ENCODE results near the gene METTL23. TPM values are rescaled to one million over a fixed set of nuclear protein-coding genes. Genes with fewer than 3 reads are reported as not detected.
"Not testable (repeated sequence)": the region's sequence is repeated elsewhere in the genome, so short reads cannot be mapped to it uniquely, and the experiment has no call there.

METTL23 gene
- total and polyA plus RNA-seq, 9 donors = 19.6 to 23.6 (median 21.3) TPM

DNA sequence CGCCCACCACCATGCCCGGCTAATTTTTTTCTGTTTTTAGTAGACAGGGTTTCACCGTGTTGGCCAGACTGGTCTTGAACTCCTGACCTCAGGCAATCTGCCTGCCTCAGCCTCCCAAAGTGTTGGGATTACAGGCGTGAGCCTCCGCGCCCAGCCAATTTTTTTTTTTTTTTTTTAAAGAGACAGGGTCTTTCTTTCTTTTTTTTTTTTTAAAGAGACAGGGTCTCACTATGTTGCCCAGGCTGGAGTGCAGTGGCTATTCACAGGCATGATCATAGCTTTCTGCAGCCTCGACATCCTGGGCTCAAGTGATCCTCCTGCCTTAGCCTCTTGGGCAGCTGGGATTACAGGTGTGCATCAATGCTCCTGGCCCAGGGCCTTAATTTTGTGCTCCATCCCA lies 14.3 kb upstream of the METTL23 start:
- not testable (repeated sequence) for H3K4me3 ChIP-seq (ENCODE audit: low read length); H3K27ac ChIP-seq (ENCODE audit: low read length); H3K27me3 ChIP-seq (ENCODE audit: control insufficient read depth, insufficient read depth, low read length); DNase-seq; H3K9me3 ChIP-seq (replicated peaks; ENCODE audit: control insufficient read depth, low read depth, low read length)
- peaks cover 34% of the 10 kb centered on the region for H3K36me3 ChIP-seq (ENCODE audit: control insufficient read depth, insufficient read depth, low read length)
- peaks cover 33% of the 10 kb centered on the region for H3K4me1 ChIP-seq (ENCODE audit: control insufficient read depth, insufficient read depth, low read length)
- WGBS (ENCODE audit: insufficient coverage) = 89% methylated on average over 2 of the region's 7 CpGs

DNA sequence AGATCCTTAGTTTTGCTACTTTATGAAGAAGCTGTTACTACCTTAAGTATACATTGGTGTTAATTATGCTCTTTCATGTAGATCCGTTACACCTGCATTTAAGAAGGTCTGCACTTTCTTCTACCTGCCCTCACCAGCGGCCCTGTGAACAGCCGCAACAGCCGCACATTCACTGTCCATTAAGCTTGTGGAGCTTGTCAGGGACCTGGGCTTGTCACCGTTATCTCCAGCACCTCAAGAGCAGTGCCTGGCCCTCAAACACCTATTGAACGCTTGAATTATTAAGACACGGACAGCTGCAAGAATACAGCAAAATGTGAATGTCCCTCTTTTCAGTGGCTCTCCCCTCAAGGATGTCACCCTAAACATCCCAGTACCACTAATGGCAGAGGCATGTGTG lies 12.9 kb upstream of the METTL23 start:
- DNase-seq = no peak
- Histone ChIP-seq H3K4me3 (ENCODE audit: low read length) (no peak overlapping the region), H3K4me1 (ENCODE audit: control insufficient read depth, insufficient read depth, low read length) (peaks cover 18% of the 10 kb centered on the region), H3K9me3 (replicated peaks; ENCODE audit: control insufficient read depth, low read depth, low read length) (no peaks in the 10 kb centered on the region), H3K27me3 (ENCODE audit: control insufficient read depth, insufficient read depth, low read length) (no peaks in the 10 kb centered on the region), H3K27ac (ENCODE audit: low read length) (no peak overlapping the region), H3K36me3 (ENCODE audit: control insufficient read depth, insufficient read depth, low read length) (peaks cover 46% of the 10 kb centered on the region)
- whole genome bisulfite sequencing (ENCODE audit: insufficient coverage) = 98% methylated on average over 5 of the region's 7 CpGs

DNA sequence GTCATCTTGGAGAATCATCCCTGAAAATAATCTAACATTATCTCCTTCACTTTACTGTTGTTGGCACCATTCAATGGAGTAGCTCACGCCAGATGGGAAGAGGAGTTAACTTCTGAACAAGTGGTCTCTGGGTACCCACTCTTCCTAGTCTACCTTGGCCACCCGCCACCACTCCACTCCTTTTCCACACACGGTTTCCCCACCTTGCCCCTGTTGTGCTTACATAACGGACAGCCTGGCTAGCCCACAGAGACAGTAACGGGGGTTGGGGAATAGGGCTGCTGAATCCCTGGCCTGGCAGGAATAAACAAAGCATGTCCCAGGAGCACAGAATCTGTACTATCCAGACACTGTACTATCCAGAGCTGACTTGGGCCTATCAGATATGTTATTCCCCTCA lies 12.3 kb upstream of the METTL23 start:
- Histone ChIP-seq H3K4me1 (ENCODE audit: control insufficient read depth, insufficient read depth, low read length) (peaks cover 13% of the 10 kb centered on the region), H3K36me3 (ENCODE audit: control insufficient read depth, insufficient read depth, low read length) (peaks cover 52% of the 10 kb centered on the region), H3K27ac (ENCODE audit: low read length) (no peak overlapping the region), H3K4me3 (ENCODE audit: low read length) (no peak overlapping the region), H3K27me3 (ENCODE audit: control insufficient read depth, insufficient read depth, low read length) (no peaks in the 10 kb centered on the region), H3K9me3 (replicated peaks; ENCODE audit: control insufficient read depth, low read depth, low read length) (no peaks in the 10 kb centered on the region)
- no CpG with 5 or more reads among the region's 5 CpGs for WGBS (ENCODE audit: insufficient coverage)
- DNase-seq = no peak

DNA sequence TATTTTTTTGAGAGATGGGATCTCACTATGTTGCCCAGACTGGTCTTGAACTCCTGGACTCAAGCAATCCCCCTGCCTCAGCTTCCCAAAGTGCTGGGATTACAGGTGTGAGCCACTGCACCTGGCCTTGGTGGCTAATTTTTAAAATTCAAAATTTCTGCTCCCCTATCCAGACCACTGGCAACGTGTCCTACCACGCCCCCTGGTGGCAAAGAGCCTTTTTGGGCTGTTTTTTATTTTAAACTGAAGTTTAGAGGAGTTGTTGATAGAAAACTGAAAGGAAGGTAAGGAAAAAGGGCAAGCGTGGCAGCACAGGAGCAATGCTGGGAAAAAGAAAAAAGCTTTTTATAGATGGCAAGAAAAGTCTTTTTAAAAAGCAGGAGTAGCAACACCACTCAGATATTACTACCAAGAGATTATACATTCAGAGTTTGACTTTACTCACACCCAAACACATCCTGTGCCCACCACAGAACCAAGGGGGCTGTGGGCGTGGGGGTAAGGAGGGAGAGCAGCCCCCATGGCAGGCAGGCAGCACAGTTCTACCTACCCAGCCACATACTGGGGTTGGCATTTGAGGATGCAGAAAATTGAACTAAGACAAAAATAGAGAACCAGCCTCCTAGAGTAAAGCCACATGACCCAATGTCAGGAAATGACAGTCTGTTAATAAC lies 11.7 kb upstream of the METTL23 start:
- Histone ChIP-seq H3K27ac (ENCODE audit: low read length) (no peak overlapping the region), H3K4me3 (ENCODE audit: low read length) (no peak overlapping the region), H3K27me3 (ENCODE audit: control insufficient read depth, insufficient read depth, low read length) (no peaks in the 10 kb centered on the region), H3K36me3 (ENCODE audit: control insufficient read depth, insufficient read depth, low read length) (peaks cover 57% of the 10 kb centered on the region), H3K4me1 (ENCODE audit: control insufficient read depth, insufficient read depth, low read length) (peaks cover 6% of the 10 kb centered on the region), H3K9me3 (replicated peaks; ENCODE audit: control insufficient read depth, low read depth, low read length) (no peaks in the 10 kb centered on the region)
- DNase-seq = peak; percentile 75
- WGBS (ENCODE audit: insufficient coverage) = no CpG with 5 or more reads among the region's 4 CpGs

DNA sequence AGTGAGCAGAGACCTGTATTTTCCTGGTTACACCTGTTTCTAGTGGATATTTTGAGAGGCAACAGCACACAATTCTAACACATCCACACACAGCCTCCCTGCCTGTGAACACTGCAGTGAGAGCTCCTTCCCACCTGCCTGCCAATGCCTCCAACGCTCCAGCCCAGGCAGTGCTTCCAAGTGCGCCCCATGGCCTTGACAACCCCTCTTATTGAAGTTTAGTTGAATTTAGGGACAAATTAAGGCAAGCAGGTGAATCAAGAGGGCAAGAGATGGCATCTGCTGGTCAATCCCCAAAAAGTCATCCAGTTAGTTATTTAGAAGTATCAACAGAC lies 11.2 kb upstream of the METTL23 start:
- no peaks in the 10 kb centered on the region for H3K27me3 ChIP-seq (ENCODE audit: control insufficient read depth, insufficient read depth, low read length)
- H3K4me1 ChIP-seq (ENCODE audit: control insufficient read depth, insufficient read depth, low read length) = peaks cover 6% of the 10 kb centered on the region
- no peak for DNase-seq
- H3K4me3 ChIP-seq (ENCODE audit: low read length) = no peak overlapping the region
- peaks cover 62% of the 10 kb centered on the region for H3K36me3 ChIP-seq (ENCODE audit: control insufficient read depth, insufficient read depth, low read length)
- H3K9me3 ChIP-seq (replicated peaks; ENCODE audit: control insufficient read depth, low read depth, low read length) = no peaks in the 10 kb centered on the region
- H3K27ac ChIP-seq (ENCODE audit: low read length) = peak overlapping the region; percentile 17
- WGBS (ENCODE audit: insufficient coverage) = 80% methylated on average over 1 of the region's 2 CpGs

DNA sequence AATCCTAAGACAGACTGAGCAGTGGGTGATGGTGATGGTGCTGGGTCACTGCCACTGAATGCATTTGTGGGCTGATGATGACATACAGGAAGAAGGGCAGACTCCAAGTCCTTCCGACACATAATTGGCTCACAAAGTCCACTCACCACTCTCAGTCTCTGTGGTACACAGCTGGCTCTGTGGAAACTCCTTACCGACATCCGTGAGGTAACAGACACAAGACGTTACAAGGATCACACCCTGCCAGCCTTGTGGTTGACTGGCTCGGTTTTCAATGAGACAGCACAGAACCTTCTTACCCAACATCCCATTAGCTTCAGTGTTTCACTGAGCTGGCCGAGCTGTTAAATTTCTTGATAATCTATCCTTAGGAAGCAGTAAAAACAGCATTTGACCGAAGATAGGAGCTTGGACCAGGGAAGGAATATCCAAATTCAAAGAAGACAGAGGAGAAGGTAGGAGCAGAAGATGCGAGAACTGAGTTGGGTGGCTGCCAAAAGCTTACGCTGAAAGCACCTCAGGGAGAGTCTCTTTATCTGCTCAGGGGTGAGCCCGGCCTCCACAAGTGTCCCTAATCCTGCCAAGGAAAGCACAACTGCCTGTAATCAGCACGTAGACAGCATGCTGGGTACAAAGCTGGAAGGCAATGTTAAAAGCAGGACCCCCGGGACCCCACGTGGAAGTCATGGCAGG lies 10.3 kb upstream of the METTL23 start:
- Histone ChIP-seq H3K27me3 (ENCODE audit: control insufficient read depth, insufficient read depth, low read length) (no peaks in the 10 kb centered on the region), H3K27ac (ENCODE audit: low read length) (no peak overlapping the region), H3K4me1 (ENCODE audit: control insufficient read depth, insufficient read depth, low read length) (peaks cover 2% of the 10 kb centered on the region), H3K9me3 (replicated peaks; ENCODE audit: control insufficient read depth, low read depth, low read length) (no peaks in the 10 kb centered on the region), H3K4me3 (ENCODE audit: low read length) (no peak overlapping the region), H3K36me3 (ENCODE audit: control insufficient read depth, insufficient read depth, low read length) (peaks cover 70% of the 10 kb centered on the region)
- no peak for DNase-seq
- WGBS (ENCODE audit: insufficient coverage) = 60% methylated on average over 7 of the region's 13 CpGs

DNA sequence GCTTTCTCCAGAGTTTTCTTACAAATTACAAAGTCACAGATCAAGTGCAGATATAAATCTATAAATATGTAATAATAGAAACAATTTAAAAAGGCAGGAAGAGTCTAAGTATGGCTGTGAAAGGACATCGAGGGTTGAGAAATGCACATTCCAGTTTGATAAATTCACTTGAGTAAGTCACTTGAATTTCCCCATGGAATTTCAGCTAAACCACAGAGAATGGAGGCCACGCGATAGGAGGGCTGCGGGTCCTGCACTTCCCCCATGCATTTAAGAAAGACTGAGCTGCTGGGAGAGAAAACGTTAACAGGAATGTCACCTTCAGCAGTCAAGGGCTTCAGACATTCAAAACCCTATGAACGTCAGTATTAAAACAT lies 9.8 kb upstream of the METTL23 start:
- WGBS (ENCODE audit: insufficient coverage) = 86% methylated on average over 1 of the region's 6 CpGs

DNA sequence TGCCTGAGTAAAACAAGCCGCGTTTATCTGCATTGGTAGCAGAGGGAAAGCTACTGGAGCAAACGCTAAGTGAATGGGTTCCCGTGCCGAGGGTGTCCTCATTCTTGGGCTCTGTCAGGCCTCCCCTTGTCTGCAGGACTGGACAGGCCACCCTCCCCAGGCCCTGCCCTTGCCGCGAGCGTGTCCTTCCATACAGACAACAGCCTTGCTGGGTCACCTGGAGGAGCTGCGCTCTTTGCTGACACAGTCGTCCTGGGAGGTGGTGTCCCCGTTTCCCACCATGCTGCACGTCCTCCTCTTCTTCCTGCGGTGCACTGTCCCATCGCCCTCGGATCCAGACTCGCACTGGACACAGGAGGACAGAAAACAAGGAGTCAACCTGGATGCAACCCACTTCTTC lies 8.1 kb upstream of the METTL23 start:
- no peak overlapping the region for H3K4me3 ChIP-seq (ENCODE audit: low read length)
- 92% methylated on average over 13 of the region's 16 CpGs for WGBS (ENCODE audit: insufficient coverage)
- no peak overlapping the region for H3K27ac ChIP-seq (ENCODE audit: low read length)
- peaks cover 82% of the 10 kb centered on the region for H3K36me3 ChIP-seq (ENCODE audit: control insufficient read depth, insufficient read depth, low read length)
- no peaks in the 10 kb centered on the region for H3K27me3 ChIP-seq (ENCODE audit: control insufficient read depth, insufficient read depth, low read length)
- DNase-seq = no peak
- H3K9me3 ChIP-seq (replicated peaks; ENCODE audit: control insufficient read depth, low read depth, low read length) = no peaks in the 10 kb centered on the region
- no peaks in the 10 kb centered on the region for H3K4me1 ChIP-seq (ENCODE audit: control insufficient read depth, insufficient read depth, low read length)

More for the DNA sequence above, 9.8 kb upstream of the METTL23 start:
- no peaks in the 10 kb centered on the region for H3K27me3 ChIP-seq (ENCODE audit: control insufficient read depth, insufficient read depth, low read length)
- no peaks in the 10 kb centered on the region for H3K9me3 ChIP-seq (replicated peaks; ENCODE audit: control insufficient read depth, low read depth, low read length)
- H3K4me3 ChIP-seq (ENCODE audit: low read length) = no peak overlapping the region
- peaks cover 76% of the 10 kb centered on the region for H3K36me3 ChIP-seq (ENCODE audit: control insufficient read depth, insufficient read depth, low read length)
- H3K4me1 ChIP-seq (ENCODE audit: control insufficient read depth, insufficient read depth, low read length) = no peaks in the 10 kb centered on the region
- H3K27ac ChIP-seq (ENCODE audit: low read length) = no peak overlapping the region
- DNase-seq = no peak

DNA sequence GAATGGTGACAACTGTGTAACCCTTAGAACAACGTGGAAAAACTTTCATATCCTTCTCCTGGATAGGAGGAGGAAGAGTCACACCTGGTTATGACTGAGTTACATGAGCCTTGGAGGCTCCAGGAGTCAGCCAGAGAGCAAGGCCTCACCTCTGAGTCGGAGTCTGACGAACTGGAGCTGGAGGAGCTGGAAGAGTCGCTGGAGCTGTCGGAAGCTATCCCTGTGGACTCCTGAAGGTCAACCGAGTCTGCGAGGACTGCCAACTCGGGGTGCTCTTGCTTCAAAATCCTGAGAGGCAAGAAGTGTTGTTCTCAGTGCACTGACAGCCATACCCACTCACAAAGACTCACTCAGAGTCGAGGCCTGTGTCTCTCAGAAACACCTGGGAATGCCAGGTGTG lies 6.4 kb upstream of the METTL23 start:
- H3K9me3 ChIP-seq (replicated peaks; ENCODE audit: control insufficient read depth, low read depth, low read length) = no peaks in the 10 kb centered on the region
- H3K4me1 ChIP-seq (ENCODE audit: control insufficient read depth, insufficient read depth, low read length) = peaks cover 6% of the 10 kb centered on the region
- no peak overlapping the region for H3K4me3 ChIP-seq (ENCODE audit: low read length)
- 95% methylated on average over 7 of the region's 9 CpGs for WGBS (ENCODE audit: insufficient coverage)
- no peak for DNase-seq
- H3K36me3 ChIP-seq (ENCODE audit: control insufficient read depth, insufficient read depth, low read length) = peaks cover 86% of the 10 kb centered on the region
- H3K27ac ChIP-seq (ENCODE audit: low read length) = no peak overlapping the region
- H3K27me3 ChIP-seq (ENCODE audit: control insufficient read depth, insufficient read depth, low read length) = no peaks in the 10 kb centered on the region

DNA sequence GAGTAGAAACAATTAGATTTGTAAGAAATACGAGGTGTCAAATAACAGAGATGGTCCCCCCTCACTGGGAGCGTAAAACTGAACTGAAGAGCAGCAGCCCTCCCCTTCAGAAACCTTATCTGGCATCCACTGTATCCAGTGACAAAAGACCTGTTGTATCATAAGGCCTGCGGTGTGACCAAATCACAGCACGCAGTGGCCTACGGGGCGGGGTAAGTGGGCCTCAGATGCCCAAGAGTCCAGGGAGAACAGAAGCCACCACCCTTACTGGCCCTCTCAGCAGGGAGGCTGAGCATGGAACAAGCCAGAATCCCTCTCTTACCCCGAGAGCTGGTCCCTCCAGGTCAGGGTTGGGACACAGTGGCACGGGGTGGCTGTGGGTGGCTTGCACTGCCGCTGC lies 5.7 kb upstream of the METTL23 start:
- H3K9me3 ChIP-seq (replicated peaks; ENCODE audit: control insufficient read depth, low read depth, low read length) = no peaks in the 10 kb centered on the region
- no peak for DNase-seq
- H3K36me3 ChIP-seq (ENCODE audit: control insufficient read depth, insufficient read depth, low read length) = peaks cover 79% of the 10 kb centered on the region
- 98% methylated on average over 4 of the region's 9 CpGs for WGBS (ENCODE audit: insufficient coverage)
- H3K4me1 ChIP-seq (ENCODE audit: control insufficient read depth, insufficient read depth, low read length) = peaks cover 11% of the 10 kb centered on the region
- no peak overlapping the region for H3K4me3 ChIP-seq (ENCODE audit: low read length)
- no peaks in the 10 kb centered on the region for H3K27me3 ChIP-seq (ENCODE audit: control insufficient read depth, insufficient read depth, low read length)
- H3K27ac ChIP-seq (ENCODE audit: low read length) = no peak overlapping the region
